Smooth muscle cell (in vitro differentiated cells): ENCODE results near the gene SERPINB1. TPM values are rescaled to one million over a fixed set of nuclear protein-coding genes. Genes with fewer than 3 reads are reported as not detected.

ENCODE experiments used
- DNase-seq: peaks from one replicate; lab custom pipeline; 2025; ENCODE audit not compliant: unreplicated experiment; lab: John Stamatoyannopoulos, UW
- H2AFZ ChIP-seq: fragments of 200-600 bp; sonication (generic); 2 replicates; pipeline ENCODE4 v1.6.0; 2016; ENCODE audit warnings: antibody characterized with exemption, low read depth, mild to moderate bottlenecking
- H3F3A ChIP-seq: fragments of 200-600 bp; sonication (generic); 2 replicates; pipeline ENCODE4 v1.6.0; 2017; ENCODE audit warnings: antibody characterized with exemption, low read depth
- H3K27ac ChIP-seq: fragments of 200-600 bp; sonication (generic); 2 replicates; pipeline ENCODE4 v1.5.1; 2016; ENCODE audit warnings: low read depth, mild to moderate bottlenecking
- H3K27me3 ChIP-seq: fragments of 200-600 bp; sonication (generic); 2 replicates; pipeline ENCODE4 v1.6.1; 2016; ENCODE audit warnings: low read depth, mild to moderate bottlenecking
- H3K36me3 ChIP-seq: fragments of 200-600 bp; sonication (generic); 2 replicates; pipeline ENCODE4 v1.5.1; 2016; ENCODE audit warnings: low read depth
- H3K4me1 ChIP-seq: fragments of 200-600 bp; sonication (generic); 2 replicates; pipeline ENCODE4 v1.5.1; 2016; ENCODE audit warnings: low read depth
- H3K4me2 ChIP-seq: fragments of 200-600 bp; sonication (generic); 2 replicates; pipeline ENCODE4 v1.6.0; 2016; ENCODE audit warnings: mild to moderate bottlenecking
- H3K4me3 ChIP-seq: fragments of 200-600 bp; sonication (generic); 2 replicates; pipeline ENCODE4 v1.5.1; 2016; ENCODE audit warnings: mild to moderate bottlenecking
- H3K79me2 ChIP-seq: fragments of 200-600 bp; sonication (generic); 2 replicates; pipeline ENCODE4 v1.6.0; 2016; ENCODE audit warnings: low read depth, mild to moderate bottlenecking
- H3K9ac ChIP-seq: fragments of 200-600 bp; sonication (generic); 2 replicates; pipeline ENCODE4 v1.6.0; 2016; ENCODE audit warnings: low read depth
- H3K9me3 ChIP-seq: fragments of 200-600 bp; sonication (generic); replicated peaks from 2 replicates; pipeline ENCODE4 v1.5.1; 2016; ENCODE audit warnings: low read depth
- H4K20me1 ChIP-seq: fragments of 200-600 bp; sonication (generic); 2 replicates; pipeline ENCODE4 v1.6.0; 2016; ENCODE audit warnings: low read depth
- WGBS: methylation state at CpG from one replicate; pipeline ENCODE4 v1.1.7; 2016; ENCODE audit warnings: low lambda C conversion rate; 5-methylcytosine and 5-hydroxymethylcytosine counted together
- polyA plus RNA-seq: library from polyadenylated mRNA; unstranded; fragments of >200 nt; fragmentation: Nextera tagmentation; extraction: Ambion mirVana; gene quantifications from 2 replicates; pipeline ENCODE4 v1.2.1, GENCODE V29; 2016
- total RNA-seq: library from RNA; depleted of rRNA; stranded (reverse); fragments of >200 nt; gene quantifications from 2 replicates; pipeline ENCODE4 v1.2.3, GENCODE V29; 2014
- TF ChIP-seq, protein P1 (sequence below): fragments of 200-600 bp; sonication (generic); IDR thresholded peaks from 2 replicates; pipeline ENCODE4 v1.5.1; 2017; ENCODE audit warnings: borderline replicate concordance, mild to moderate bottlenecking, antibody characterized with exemption; ENCODE audit not compliant: insufficient read depth, poor library complexity, severe bottlenecking

The SERPINB1 gene
- total and polyA plus RNA-seq, 2 experiments from 2014 or later, result 10.5 to 17.7 TPM

GRCh38 chr6:2834262-2834661, 7.4 kb downstream of the SERPINB1 start:
- H3K36me3 ChIP-seq, result peaks cover 12% of the 10 kb centered on the region
- no peak overlapping the region for H3K27ac ChIP-seq
- H3K4me1 ChIP-seq, result peaks cover under 1% of the 10 kb centered on the region
- H4K20me1 ChIP-seq, result peaks cover 4% of the 10 kb centered on the region
- no peak overlapping the region for H3K9ac ChIP-seq
- H3K27me3 ChIP-seq, result no peaks in the 10 kb centered on the region
- no peak overlapping the region for H3K4me2 ChIP-seq
- no peak overlapping the region for H3K4me3 ChIP-seq
- H3F3A ChIP-seq, result no peaks in the 10 kb centered on the region
- no peak overlapping the region for H2AFZ ChIP-seq
- TF ChIP-seq, protein P1, sequence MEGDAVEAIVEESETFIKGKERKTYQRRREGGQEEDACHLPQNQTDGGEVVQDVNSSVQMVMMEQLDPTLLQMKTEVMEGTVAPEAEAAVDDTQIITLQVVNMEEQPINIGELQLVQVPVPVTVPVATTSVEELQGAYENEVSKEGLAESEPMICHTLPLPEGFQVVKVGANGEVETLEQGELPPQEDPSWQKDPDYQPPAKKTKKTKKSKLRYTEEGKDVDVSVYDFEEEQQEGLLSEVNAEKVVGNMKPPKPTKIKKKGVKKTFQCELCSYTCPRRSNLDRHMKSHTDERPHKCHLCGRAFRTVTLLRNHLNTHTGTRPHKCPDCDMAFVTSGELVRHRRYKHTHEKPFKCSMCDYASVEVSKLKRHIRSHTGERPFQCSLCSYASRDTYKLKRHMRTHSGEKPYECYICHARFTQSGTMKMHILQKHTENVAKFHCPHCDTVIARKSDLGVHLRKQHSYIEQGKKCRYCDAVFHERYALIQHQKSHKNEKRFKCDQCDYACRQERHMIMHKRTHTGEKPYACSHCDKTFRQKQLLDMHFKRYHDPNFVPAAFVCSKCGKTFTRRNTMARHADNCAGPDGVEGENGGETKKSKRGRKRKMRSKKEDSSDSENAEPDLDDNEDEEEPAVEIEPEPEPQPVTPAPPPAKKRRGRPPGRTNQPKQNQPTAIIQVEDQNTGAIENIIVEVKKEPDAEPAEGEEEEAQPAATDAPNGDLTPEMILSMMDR, result no peak
- no peaks in the 10 kb centered on the region for H3K9me3 ChIP-seq
- H3K79me2 ChIP-seq, result no peaks in the 10 kb centered on the region
- no peak for DNase-seq

DNA sequence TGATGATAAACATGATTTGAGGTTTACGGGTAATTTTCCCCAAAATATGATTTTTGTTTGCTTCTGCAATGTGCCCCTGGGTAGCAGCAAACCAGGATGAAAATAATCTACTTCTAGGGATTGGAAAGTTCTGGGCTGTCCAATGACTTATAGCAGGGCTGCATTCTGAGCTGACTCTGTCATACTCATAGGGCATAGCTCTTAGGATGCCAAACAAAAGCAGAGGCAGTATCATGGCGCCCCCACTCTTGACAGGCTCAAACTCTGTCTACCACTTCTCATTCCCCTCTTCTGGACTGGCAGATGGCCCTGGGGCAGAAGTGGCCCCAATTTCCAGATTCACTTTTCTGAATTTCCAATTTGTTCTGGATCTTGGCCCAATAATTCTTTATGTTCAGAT, 10.3 kb downstream of the SERPINB1 start:
- H3K36me3 ChIP-seq, result peaks cover 9% of the 10 kb centered on the region
- H3K27ac ChIP-seq, result no peak overlapping the region
- H3K4me1 ChIP-seq, result no peaks in the 10 kb centered on the region
- no peak overlapping the region for H3K4me3 ChIP-seq
- no peak for DNase-seq
- no peak overlapping the region for H3K9ac ChIP-seq
- TF ChIP-seq, protein P1, result no peak
- peaks cover 4% of the 10 kb centered on the region for H4K20me1 ChIP-seq
- H3F3A ChIP-seq, result no peaks in the 10 kb centered on the region
- no peaks in the 10 kb centered on the region for H3K27me3 ChIP-seq
- no peak overlapping the region for H2AFZ ChIP-seq
- WGBS, result 96% methylated on average over 2 of the region's 2 CpGs
- no peaks in the 10 kb centered on the region for H3K9me3 ChIP-seq
- H3K4me2 ChIP-seq, result no peak overlapping the region
- H3K79me2 ChIP-seq, result no peaks in the 10 kb centered on the region

- Histone ChIP-seq H3K79me2 (no peaks in the 10 kb centered on the region), H3K4me3 (no peak overlapping the region), H3K9me3 (no peaks in the 10 kb centered on the region), H2AFZ (no peak overlapping the region), H3K36me3 (peaks cover 9% of the 10 kb centered on the region), H3K27me3 (no peaks in the 10 kb centered on the region), H3K27ac (no peak overlapping the region), H4K20me1 (peaks cover 4% of the 10 kb centered on the region), H3K4me1 (no peaks in the 10 kb centered on the region), H3K9ac (no peak overlapping the region), H3F3A (no peaks in the 10 kb centered on the region), H3K4me2 (no peak overlapping the region)
- TF ChIP-seq, protein P1, result no peak
- DNase-seq, result no peak
- 92% methylated on average over 3 of the region's 3 CpGs for WGBS
Observed at GRCh38 chr6:2830183-2830582, 11.5 kb downstream of the SERPINB1 start.

- H3K27me3 ChIP-seq, result no peaks in the 10 kb centered on the region
- no peaks in the 10 kb centered on the region for H3K4me1 ChIP-seq
- no peaks in the 10 kb centered on the region for H3K36me3 ChIP-seq
- no peaks in the 10 kb centered on the region for H3K79me2 ChIP-seq
- no peak overlapping the region for H3K27ac ChIP-seq
- H3K9ac ChIP-seq, result no peak overlapping the region
- TF ChIP-seq, protein P1, result no peak
- peaks cover under 1% of the 10 kb centered on the region for H4K20me1 ChIP-seq
- 99% methylated on average over 2 of the region's 2 CpGs for WGBS
- no peak for DNase-seq
- H3K4me2 ChIP-seq, result no peak overlapping the region
- no peaks in the 10 kb centered on the region for H3F3A ChIP-seq
- no peak overlapping the region for H2AFZ ChIP-seq
- H3K9me3 ChIP-seq, result no peaks in the 10 kb centered on the region
- H3K4me3 ChIP-seq, result no peak overlapping the region
Observed at GRCh38 chr6:2829253-2829652, 12.4 kb downstream of the SERPINB1 start.
